MM.1S (cell line): ENCODE results near the gene FAM20C.

Experiments used
- DNase-seq: peaks from one replicate; pipeline ENCODE4 v3.0.0-alpha.2; 2015
- H2AFZ ChIP-seq: fragments of 300-600 bp; sonication (generic); 2 replicates; pipeline ENCODE4 v1.6.0; 2016; ENCODE audit warnings: antibody characterized with exemption, low read length
- H3F3A ChIP-seq: fragments of 300-600 bp; sonication (generic); 2 replicates; pipeline ENCODE4 v1.6.1; 2016; ENCODE audit warnings: mild to moderate bottlenecking, antibody characterized with exemption, low read length, moderate library complexity, mixed read lengths; ENCODE audit not compliant: insufficient read depth
- H3K27ac ChIP-seq: fragments of 300-600 bp; sonication (generic); 2 replicates; pipeline ENCODE4 v1.5.1; 2016; ENCODE audit warnings: mild to moderate bottlenecking, low read length
- H3K27me3 ChIP-seq: fragments of 300-600 bp; sonication (generic); replicated peaks from 2 replicates; pipeline ENCODE4 v1.6.0; 2016; ENCODE audit warnings: low read length; ENCODE audit not compliant: insufficient read depth
- H3K36me3 ChIP-seq: fragments of 300-600 bp; sonication (generic); replicated peaks from 2 replicates; pipeline ENCODE4 v1.6.1; 2016; ENCODE audit warnings: mild to moderate bottlenecking, low read length, mixed read lengths; ENCODE audit not compliant: insufficient read depth
- H3K4me1 ChIP-seq: fragments of 300-600 bp; sonication (generic); 2 replicates; pipeline ENCODE4 v1.6.1; 2016; ENCODE audit warnings: low read length, mixed read lengths
- H3K4me2 ChIP-seq: fragments of 300-600 bp; sonication (generic); 2 replicates; pipeline ENCODE4 v1.6.0; 2016; ENCODE audit warnings: low read depth, low read length
- H3K4me3 ChIP-seq: fragments of 300-600 bp; sonication (generic); 2 replicates; pipeline ENCODE4 v1.5.1; 2016; ENCODE audit warnings: low read length, mixed read lengths
- H3K79me2 ChIP-seq: fragments of 300-600 bp; sonication (generic); 2 replicates; pipeline ENCODE4 v1.6.1; 2016; ENCODE audit warnings: mixed run types, low read length, mixed read lengths
- H3K9ac ChIP-seq: fragments of 300-600 bp; sonication (generic); 2 replicates; pipeline ENCODE4 v1.6.1; 2016; ENCODE audit warnings: low read length, mixed read lengths
- H3K9me2 ChIP-seq: fragments of 300-600 bp; sonication (generic); replicated peaks from 2 replicates; pipeline ENCODE4 v1.6.1; 2016; ENCODE audit warnings: mild to moderate bottlenecking, low read length, mixed read lengths; ENCODE audit not compliant: insufficient read depth
- H3K9me3 ChIP-seq: fragments of 300-600 bp; sonication (generic); replicated peaks from 2 replicates; pipeline ENCODE4 v1.6.1; 2016; ENCODE audit warnings: mild to moderate bottlenecking, low read length, mixed read lengths; ENCODE audit not compliant: insufficient read depth
- H4K20me1 ChIP-seq: fragments of 300-600 bp; sonication (generic); 2 replicates; pipeline ENCODE4 v1.6.1; 2016; ENCODE audit warnings: mild to moderate bottlenecking, low read length, moderate library complexity, mixed read lengths; ENCODE audit not compliant: insufficient read depth
- EZH2 ChIP-seq: fragments of 300-600 bp; sonication (generic); optimal IDR thresholded peaks from 2 replicates; pipeline ENCODE3; 2017; ENCODE audit warnings: low read depth, mild to moderate bottlenecking, antibody characterized with exemption, low read length, mixed read lengths
- EZH2phosphoT487 ChIP-seq: fragments of 300-600 bp; sonication (generic); IDR thresholded peaks from 2 replicates; pipeline ENCODE4 v1.6.1; 2018; ENCODE audit warnings: antibody characterized with exemption, low read length
- TF ChIP-seq, protein P1 (sequence below): fragments of 300-600 bp; sonication (generic); IDR thresholded peaks from 2 replicates; pipeline ENCODE4 v1.5.1; 2016; ENCODE audit warnings: antibody characterized with exemption, low read length, mixed read lengths

Gene FAM20C

DNA sequence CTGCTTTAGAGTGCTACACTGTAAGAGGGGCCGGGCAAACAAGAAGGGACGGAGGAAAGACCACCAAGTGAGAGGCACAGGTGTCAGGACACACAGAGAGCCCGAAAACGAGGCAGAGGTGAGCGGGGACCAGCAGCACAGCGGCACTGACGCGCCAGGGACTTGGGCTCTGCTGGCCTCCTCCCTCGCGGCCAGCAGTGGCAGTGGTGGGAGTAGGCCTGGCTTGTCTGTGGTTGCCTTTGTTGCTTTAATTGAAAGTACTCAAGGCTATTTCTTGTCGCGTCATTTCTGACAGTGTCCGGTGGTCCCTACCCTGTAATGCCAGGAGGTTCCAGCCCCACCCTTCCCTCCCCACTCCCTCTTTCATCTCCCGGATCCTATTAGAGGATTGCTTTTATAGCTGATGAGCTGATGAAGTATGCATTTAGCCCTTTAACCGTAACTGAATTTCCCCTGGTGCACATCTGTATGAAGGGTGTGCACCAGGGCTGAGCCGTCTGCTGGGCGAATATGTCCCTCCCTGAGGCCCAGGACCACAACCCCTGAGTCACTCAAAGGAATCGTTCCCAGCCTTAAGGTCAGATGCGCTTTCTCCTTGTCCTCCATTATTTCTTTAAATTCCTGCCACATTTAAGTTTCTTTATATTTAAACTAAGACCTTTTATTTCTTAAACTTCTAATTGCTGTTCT, 39.5 kb upstream of the FAM20C start:
- no peaks in the 10 kb centered on the region for H3K36me3 ChIP-seq
- no peak overlapping the region for H3K4me3 ChIP-seq
- no peak for DNase-seq
- H3F3A ChIP-seq = no peaks in the 10 kb centered on the region
- no peaks in the 10 kb centered on the region for H3K9me2 ChIP-seq
- H3K9ac ChIP-seq = no peak overlapping the region
- H3K4me2 ChIP-seq = no peak overlapping the region
- no peaks in the 10 kb centered on the region; the same call in 1 of the 2 replicates for H3K27me3 ChIP-seq
- no peak overlapping the region for H3K27ac ChIP-seq
- no peaks in the 10 kb centered on the region for H4K20me1 ChIP-seq
- no peaks in the 10 kb centered on the region for H3K4me1 ChIP-seq
- H3K9me3 ChIP-seq = no peaks in the 10 kb centered on the region
- no peak overlapping the region for H2AFZ ChIP-seq
- H3K79me2 ChIP-seq = no peaks in the 10 kb centered on the region
- TF ChIP-seq, protein P1, sequence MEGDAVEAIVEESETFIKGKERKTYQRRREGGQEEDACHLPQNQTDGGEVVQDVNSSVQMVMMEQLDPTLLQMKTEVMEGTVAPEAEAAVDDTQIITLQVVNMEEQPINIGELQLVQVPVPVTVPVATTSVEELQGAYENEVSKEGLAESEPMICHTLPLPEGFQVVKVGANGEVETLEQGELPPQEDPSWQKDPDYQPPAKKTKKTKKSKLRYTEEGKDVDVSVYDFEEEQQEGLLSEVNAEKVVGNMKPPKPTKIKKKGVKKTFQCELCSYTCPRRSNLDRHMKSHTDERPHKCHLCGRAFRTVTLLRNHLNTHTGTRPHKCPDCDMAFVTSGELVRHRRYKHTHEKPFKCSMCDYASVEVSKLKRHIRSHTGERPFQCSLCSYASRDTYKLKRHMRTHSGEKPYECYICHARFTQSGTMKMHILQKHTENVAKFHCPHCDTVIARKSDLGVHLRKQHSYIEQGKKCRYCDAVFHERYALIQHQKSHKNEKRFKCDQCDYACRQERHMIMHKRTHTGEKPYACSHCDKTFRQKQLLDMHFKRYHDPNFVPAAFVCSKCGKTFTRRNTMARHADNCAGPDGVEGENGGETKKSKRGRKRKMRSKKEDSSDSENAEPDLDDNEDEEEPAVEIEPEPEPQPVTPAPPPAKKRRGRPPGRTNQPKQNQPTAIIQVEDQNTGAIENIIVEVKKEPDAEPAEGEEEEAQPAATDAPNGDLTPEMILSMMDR = no peak
- TF ChIP-seq EZH2 = no peak

DNA sequence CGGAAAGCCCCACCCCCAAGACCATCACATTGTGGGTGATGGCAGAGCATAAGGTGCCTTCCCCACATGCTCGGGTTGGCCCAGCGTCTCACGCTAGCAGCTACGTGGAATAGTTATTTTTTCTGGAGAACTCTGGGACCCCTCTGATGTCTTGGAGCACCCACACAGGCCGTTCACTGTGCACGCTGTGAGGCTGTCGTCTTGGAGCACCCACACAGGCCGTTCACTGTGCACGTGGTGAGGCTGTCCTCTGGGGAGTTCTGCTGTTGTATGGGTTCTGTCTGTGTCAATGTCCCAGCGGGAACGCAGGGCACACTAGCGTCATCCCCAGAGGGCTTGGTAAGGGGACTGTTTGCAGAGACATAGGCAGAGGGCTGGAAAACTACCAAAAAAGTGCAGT, 38.8 kb upstream of the FAM20C start:
- no peaks in the 10 kb centered on the region for H3K9me2 ChIP-seq
- no peak overlapping the region for H3K4me3 ChIP-seq
- TF ChIP-seq, protein P1 = no peak
- TF ChIP-seq EZH2phosphoT487 = no peak
- no peak for TF ChIP-seq EZH2
- no peak overlapping the region for H3K27ac ChIP-seq
- H3K9ac ChIP-seq = no peak overlapping the region
- no peaks in the 10 kb centered on the region; the same call in 1 of the 2 replicates for H3K27me3 ChIP-seq
- no peaks in the 10 kb centered on the region for H3K9me3 ChIP-seq
- H2AFZ ChIP-seq = no peak overlapping the region
- H3K4me1 ChIP-seq = no peaks in the 10 kb centered on the region
- no peaks in the 10 kb centered on the region for H3K36me3 ChIP-seq
- DNase-seq = no peak
- no peaks in the 10 kb centered on the region for H3F3A ChIP-seq
- no peaks in the 10 kb centered on the region for H3K79me2 ChIP-seq
- H3K4me2 ChIP-seq = no peak overlapping the region
- no peaks in the 10 kb centered on the region for H4K20me1 ChIP-seq

DNA sequence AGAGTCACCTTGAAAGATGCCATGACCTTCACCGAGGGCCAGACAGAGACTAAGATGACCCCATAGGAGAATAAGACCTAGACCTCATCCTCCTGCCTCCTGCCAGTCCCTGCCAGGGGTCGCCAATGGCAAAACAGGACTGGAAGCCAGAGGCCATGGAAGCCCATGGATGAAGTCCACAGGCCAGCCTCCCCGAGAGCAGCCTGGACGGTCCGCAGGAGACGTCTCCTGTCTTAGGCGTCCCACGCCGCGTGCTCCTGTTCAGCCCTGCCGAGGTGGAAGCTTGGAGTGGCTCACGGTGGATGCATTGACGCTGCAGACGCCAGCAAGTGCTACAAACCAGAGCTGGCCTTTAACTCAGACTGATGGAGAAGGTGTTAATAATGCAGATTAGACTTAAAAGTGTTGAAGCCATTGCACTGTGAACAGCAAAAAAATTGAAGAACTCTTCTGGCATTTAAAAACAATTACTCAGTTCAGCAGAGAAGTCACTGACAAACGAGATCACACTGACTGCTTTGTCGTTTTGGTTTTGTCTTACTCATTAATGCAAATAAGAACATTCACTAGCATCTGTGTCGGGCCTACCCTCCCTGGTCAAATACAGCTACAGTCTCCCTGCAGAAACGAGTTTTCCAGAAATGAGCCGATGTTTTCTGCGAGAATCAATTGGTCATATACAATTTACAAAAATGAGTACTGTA, 38.1 kb upstream of the FAM20C start:
- H3K9me2 ChIP-seq = no peaks in the 10 kb centered on the region
- no peak for DNase-seq
- no peak overlapping the region for H3K27ac ChIP-seq
- no peaks in the 10 kb centered on the region for H3K36me3 ChIP-seq
- TF ChIP-seq EZH2 = no peak
- TF ChIP-seq, protein P1 = no peak
- TF ChIP-seq EZH2phosphoT487 = no peak
- H3F3A ChIP-seq = no peaks in the 10 kb centered on the region
- H4K20me1 ChIP-seq = no peaks in the 10 kb centered on the region
- H3K4me2 ChIP-seq = no peak overlapping the region
- no peak overlapping the region for H3K9ac ChIP-seq
- H3K4me1 ChIP-seq = no peaks in the 10 kb centered on the region
- no peaks in the 10 kb centered on the region; the same call in 1 of the 2 replicates for H3K27me3 ChIP-seq
- no peak overlapping the region for H2AFZ ChIP-seq
- H3K9me3 ChIP-seq = no peaks in the 10 kb centered on the region
- H3K4me3 ChIP-seq = no peak overlapping the region
- H3K79me2 ChIP-seq = no peaks in the 10 kb centered on the region
